GM19193 (cell line): ENCODE data around the gene ADPRHL1.

Experiments used
- POLR2A ChIP-seq: IDR thresholded peaks from 4 replicates; pipeline ENCODE4 v1.6.1; 2011; ENCODE audit not compliant: insufficient read depth, insufficient read length; ENCODE audit errors: extremely low read depth

The ADPRHL1 gene

GRCh38 chr13:113365971-113366588, 87.2 kb downstream of the ADPRHL1 start:
- no peak for TF ChIP-seq POLR2A

- TF ChIP-seq POLR2A, result no peak
These were observed 87.7 kb downstream of the ADPRHL1 start for GRCh38 chr13:113365583-113365970.

- no peak for TF ChIP-seq POLR2A
These were observed 88.2 kb downstream of the ADPRHL1 start for GRCh38 chr13:113364901-113365582.

- TF ChIP-seq POLR2A, result no peak
These were observed 88.9 kb downstream of the ADPRHL1 start for GRCh38 chr13:113364311-113364889.

- no peak for TF ChIP-seq POLR2A
These were observed 91.9 kb downstream of the ADPRHL1 start for GRCh38 chr13:113361406-113361805.

GRCh38 chr13:113360446-113360845, 92.8 kb downstream of the ADPRHL1 start:
- TF ChIP-seq POLR2A, result no peak

GRCh38 chr13:113359571-113359970, 93.7 kb downstream of the ADPRHL1 start:
- no peak for TF ChIP-seq POLR2A

GRCh38 chr13:113358653-113359190, 94.6 kb downstream of the ADPRHL1 start:
- no peak for TF ChIP-seq POLR2A

GRCh38 chr13:113357529-113357928, 95.8 kb downstream of the ADPRHL1 start:
- no peak for TF ChIP-seq POLR2A

- no peak for TF ChIP-seq POLR2A
These were observed 96.7 kb downstream of the ADPRHL1 start for GRCh38 chr13:113356596-113356995.

GRCh38 chr13:113355621-113356020, 97.7 kb downstream of the ADPRHL1 start:
- TF ChIP-seq POLR2A, result no peak

- no peak for TF ChIP-seq POLR2A
These were observed 98.3 kb downstream of the ADPRHL1 start for GRCh38 chr13:113354831-113355610.

GRCh38 chr13:113353254-113353653, 100.0 kb downstream of the ADPRHL1 start:
- no peak for TF ChIP-seq POLR2A

GRCh38 chr13:113351514-113352026, 101.7 kb downstream of the ADPRHL1 start:
- no peak for TF ChIP-seq POLR2A

GRCh38 chr13:113350938-113351335, 102.4 kb downstream of the ADPRHL1 start:
- no peak for TF ChIP-seq POLR2A
